NCI-H446 treated with DMSO at 0.1 percent for 48 hours (cell line): ENCODE results near the gene MAMDC2.

Source experiments
- DNase-seq: peaks from one replicate; lab custom pipeline; 2025; lab: John Stamatoyannopoulos, UW

MAMDC2 gene

DNA sequence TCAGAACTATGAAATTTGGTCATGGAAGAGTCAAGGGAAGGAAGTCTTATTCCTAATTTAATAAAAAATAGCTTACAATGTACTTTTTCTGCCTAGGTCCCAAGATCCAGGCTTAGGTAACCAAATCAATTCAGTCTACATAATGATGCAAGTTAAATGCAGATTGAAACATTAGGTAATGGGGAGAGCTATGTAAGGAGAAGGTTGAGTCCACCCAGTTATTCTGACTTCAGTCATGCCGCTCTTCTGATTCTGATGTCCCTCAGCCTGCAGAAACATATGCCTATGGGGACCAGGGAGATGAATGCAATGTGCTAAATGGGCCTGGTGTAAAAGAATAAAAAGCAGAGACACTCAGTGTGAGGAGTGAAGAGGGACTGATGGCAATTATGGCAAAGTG lies 63.9 kb downstream of the MAMDC2 start:
- DNase-seq: no peak

- DNase-seq: no peak
These were observed 64.5 kb downstream of the MAMDC2 start for GRCh38 chr9:70108181-70108580.

DNA sequence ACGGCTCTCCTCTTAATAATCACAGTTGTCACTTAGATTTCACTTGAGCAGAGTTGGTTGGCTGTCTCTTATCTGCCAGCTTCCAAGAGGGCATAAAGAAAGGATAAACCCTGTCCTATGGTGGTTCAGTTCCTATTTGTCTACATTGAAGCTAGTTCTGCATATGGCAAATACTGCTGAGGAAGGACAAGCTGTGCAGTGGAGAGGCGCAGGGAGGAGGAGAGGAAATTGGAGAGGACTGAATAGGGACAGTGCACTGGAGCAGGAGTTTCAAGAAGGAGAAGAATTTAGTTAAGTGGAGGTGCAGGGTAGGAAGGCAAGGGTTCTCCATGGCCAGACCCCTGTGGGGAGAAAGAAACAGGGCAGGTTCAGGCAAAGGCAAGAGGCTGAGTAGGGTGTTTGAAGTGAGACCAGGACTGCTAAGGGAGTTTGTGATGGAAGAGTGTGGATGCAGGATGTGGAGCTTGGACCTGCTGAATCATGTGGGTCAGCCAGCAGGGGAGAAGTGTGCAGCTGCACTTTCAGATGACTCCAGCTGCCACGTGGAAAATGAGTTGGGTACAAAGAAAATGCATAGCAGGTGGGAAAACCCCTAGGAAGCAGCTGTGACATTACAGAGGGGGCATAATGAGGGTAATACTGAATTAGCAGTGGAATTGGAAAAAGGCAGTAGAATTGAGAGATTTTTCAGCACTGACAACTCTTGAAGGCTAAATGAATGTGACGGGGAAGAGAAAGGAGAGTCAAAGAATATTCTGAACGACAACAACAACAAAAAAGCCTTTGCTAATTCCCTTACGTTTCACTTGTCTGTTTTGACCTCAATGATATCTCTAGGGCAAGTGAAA lies 66.8 kb downstream of the MAMDC2 start:
- no peak for DNase-seq

DNA sequence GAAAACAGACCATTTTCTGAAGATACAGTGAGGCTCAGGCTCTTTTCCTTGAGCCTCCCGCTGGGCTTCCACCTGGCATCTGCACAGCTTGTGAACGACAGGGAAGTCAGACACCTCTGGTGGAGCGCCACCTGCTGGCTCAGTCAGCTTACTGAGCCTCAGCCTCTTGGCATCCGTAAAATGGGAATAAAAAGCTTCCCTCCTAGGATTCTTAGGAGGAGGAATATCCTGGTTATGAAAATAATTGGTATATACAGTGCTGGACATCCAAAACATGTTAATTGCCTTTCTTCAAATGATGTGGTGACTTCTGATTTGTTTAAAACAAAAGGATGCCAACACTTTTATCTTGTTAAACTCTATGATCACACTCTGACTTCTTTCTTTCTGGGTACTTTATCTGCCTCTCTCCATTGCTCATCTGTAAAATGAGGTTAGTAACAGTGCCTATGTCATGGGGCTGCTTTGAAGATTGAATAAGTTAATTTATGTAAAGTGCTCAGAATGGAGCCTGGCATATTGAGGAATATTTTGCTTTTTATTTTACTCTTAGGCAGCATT lies 67.5 kb downstream of the MAMDC2 start:
- peak; percentile 49 for DNase-seq

- no peak for DNase-seq
These were observed 68.1 kb downstream of the MAMDC2 start for GRCh38 chr9:70111641-70112236.

DNA sequence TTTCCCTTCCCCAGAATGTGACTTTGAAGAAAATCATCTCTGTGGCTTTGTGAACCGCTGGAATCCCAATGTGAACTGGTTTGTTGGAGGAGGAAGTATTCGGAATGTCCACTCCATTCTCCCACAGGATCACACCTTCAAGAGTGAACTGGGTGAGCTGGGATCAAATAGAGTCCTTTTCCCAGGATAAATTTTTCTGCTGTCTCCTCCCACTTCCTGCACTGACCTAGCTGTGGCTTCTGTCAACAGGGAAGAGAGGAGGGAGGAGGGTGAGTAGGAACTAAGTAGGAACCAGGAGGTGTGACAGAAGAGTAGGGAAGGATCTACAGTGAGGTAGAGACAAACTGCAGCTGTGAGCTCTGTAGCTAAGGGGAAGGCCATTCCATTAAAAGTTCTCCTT lies 69.3 kb downstream of the MAMDC2 start:
- DNase-seq: no peak

DNA sequence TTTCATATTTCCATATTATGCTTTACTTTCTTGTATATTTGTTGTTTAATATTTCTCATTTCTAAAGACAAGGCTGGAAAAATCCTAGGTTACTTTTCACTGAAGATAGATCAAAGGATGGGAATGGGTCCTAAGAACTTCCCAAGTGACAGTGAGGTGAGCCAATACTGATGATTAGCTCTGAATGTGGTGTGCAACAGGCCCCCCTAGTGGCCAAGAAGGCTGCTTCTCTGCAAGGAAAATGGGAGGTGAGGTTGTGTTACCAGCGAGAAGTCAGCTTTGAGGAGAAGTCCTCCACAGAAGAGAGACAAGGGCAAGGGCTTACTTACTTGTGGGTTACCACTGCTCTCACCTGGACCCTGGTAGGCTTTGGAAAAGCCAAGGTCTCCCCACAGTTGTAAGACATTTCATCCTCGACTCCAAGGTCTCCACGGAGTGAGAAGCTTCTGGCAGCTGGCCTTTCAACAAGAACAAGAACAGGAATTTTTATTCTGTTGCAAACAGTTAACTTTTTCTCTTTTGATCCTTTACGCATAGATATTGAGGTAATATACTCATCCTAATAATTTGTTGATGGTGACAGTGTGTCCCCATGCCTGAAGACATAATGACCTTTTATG lies 69.9 kb downstream of the MAMDC2 start:
- DNase-seq: peak; percentile 19

GRCh38 chr9:70114898-70115297 lies 71.2 kb downstream of the MAMDC2 start:
- DNase-seq: no peak

- no peak for DNase-seq
These were observed 74.2 kb downstream of the MAMDC2 start for GRCh38 chr9:70117835-70118319.

- DNase-seq: no peak
These were observed 76.1 kb downstream of the MAMDC2 start for GRCh38 chr9:70119786-70120185.

GRCh38 chr9:70120834-70121510 lies 77.3 kb downstream of the MAMDC2 start:
- peak; percentile 87 for DNase-seq

DNA sequence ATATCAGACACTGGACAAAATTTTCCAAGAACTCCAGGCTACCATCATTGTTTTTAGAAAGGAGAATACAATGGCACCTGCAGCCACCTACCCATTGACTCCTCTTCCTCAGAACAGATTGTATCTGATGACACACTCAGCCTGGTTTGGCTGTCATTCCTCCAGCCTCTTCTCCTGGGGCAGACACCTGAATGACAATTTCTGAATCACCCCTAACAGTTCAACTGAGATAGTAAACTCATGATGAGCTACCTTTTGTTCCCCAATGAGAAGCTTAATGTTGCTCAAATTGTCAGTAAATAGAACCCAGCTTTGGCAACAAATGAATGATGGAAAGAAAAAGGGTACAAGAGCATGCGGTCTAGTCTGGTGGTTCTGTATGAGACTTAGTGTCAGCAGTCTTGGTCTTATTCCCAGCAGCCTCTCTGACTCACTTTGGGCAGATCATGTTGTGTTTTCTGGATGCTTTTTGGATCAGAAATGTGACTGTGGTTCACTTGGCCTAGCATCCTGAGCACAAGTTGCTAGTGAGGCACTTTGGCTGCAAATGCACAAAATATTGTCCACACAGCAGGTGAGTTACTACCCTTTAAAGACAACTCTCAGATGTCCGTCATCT lies 78.3 kb downstream of the MAMDC2 start:
- no peak for DNase-seq

GRCh38 chr9:70123695-70124094 lies 80.0 kb downstream of the MAMDC2 start:
- no peak for DNase-seq

- DNase-seq: no peak
These were observed 82.1 kb downstream of the MAMDC2 start for GRCh38 chr9:70125621-70126263.

DNA sequence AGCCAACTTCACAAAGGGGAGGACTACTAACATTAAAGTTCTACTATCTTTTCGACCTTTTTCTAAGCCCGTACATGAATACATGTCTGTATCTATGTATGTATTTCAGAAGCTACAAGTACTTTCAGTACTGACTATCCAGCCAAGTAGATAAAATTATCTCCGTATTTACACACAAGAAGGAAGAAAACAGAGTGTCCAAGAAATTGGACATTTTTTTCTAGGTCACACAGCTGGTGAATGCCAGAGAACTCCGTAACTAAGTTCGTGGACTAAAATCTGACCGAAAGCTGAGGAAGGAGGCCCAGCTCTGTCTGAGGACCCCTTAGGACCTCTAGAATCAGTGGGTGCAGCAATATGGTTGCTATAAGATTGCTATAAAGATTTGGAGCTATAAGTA lies 83.4 kb downstream of the MAMDC2 start:
- DNase-seq: no peak

DNA sequence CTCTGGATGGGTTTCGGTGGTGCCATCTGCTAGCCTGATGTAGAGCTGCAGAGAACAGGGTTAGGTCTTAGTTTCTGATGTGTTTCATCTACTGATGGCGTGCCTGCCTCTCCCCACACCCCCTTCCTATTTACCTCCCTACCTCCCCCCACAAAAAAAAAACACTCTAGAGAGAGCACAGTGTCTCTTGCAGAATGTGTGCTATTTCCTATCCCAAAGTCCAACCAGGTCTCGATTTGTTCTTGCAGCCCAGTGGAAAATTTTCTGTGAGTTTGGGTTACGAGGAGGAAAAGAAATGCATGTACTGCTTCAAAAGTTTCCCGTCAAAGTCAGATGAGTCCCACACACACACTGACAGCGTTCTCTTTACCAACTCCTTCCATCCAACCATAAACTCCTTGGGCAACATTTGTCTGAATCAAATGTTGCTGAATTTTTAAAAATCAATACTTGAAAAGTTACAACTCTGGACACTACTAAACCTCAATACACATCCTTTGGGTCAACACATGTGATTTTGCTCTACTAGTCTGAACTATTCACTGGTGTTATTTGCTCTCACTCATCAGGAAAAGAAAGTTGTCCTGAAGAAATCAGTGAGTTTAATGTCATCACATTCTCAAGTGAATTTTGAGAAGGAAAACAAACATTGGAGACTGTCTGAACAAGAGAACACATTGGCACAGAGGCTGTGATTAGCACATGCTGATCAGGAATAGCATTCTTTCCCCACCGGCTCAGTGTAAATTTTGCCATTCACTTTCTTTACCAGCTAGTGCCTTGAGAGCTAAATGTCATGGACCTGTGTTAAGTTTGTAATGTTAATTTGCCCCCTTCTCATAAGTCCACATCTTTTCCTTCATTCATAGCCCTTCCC lies 84.1 kb downstream of the MAMDC2 start:
- no peak for DNase-seq

- DNase-seq: no peak
These were observed 86.6 kb downstream of the MAMDC2 start for GRCh38 chr9:70130266-70130665.

DNA sequence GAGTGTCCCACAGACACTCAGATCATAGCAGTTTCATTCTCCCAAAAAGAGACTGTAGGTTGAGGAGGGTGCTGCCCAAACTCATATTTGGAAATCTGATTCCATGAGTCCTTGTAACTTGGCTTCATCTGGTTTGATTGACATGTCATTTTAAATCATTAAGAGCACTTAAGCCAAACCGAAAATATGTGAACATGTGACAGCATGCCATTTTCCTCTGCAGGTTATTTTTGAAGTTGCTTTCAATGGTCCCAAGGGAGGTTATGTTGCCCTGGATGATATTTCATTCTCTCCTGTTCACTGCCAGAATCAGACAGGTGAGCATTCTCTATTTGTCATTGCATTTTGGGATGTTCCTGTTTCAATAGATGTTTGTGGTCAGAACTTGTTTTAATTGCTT lies 87.6 kb downstream of the MAMDC2 start:
- DNase-seq: peak; percentile 24

- DNase-seq: peak; percentile 49
These were observed 89.9 kb downstream of the MAMDC2 start for GRCh38 chr9:70133253-70134208.
